H9 (cell line): ENCODE results near the gene VWA8. TPM values are rescaled to one million over a fixed set of nuclear protein-coding genes. Genes with fewer than 3 reads are reported as not detected.

ENCODE experiments used
- DNase-seq: peaks from one replicate; pipeline ENCODE4 v3.0.0-alpha.2; 2017
- H2AFZ ChIP-seq: one replicate; pipeline ENCODE4 v1.6.1; 2013; ENCODE audit warnings: mild to moderate bottlenecking, low read length, control low read depth, moderate library complexity
- H2AK5ac ChIP-seq: 2 replicates; pipeline ENCODE4 v1.6.1; 2013; ENCODE audit warnings: low read length, control low read depth, mixed read lengths; ENCODE audit not compliant: insufficient read length
- H2BK120ac ChIP-seq: one replicate; pipeline ENCODE4 v1.6.1; 2013; ENCODE audit warnings: low read depth, mild to moderate bottlenecking, low read length, control low read depth, inconsistent platforms; ENCODE audit not compliant: poor library complexity, severe bottlenecking
- H2BK12ac ChIP-seq: 2 replicates; pipeline ENCODE4 v1.6.1; 2013; ENCODE audit warnings: low read length, control low read depth, mixed read lengths, low read depth; ENCODE audit not compliant: insufficient read length
- H2BK15ac ChIP-seq: 2 replicates; pipeline ENCODE4 v1.6.1; 2013; ENCODE audit warnings: low read depth, low read length, control low read depth
- H2BK20ac ChIP-seq: one replicate; pipeline ENCODE4 v1.6.1; 2013; ENCODE audit warnings: low read depth, mild to moderate bottlenecking, low read length, control low read depth, inconsistent platforms; ENCODE audit not compliant: poor library complexity, severe bottlenecking
- H2BK5ac ChIP-seq: 2 replicates; pipeline ENCODE4 v1.6.1; 2013; ENCODE audit warnings: low read length, control low read depth, mixed read lengths; ENCODE audit not compliant: insufficient read length
- H3K14ac ChIP-seq: 2 replicates; pipeline ENCODE4 v1.6.1; 2013; ENCODE audit warnings: low read length, control low read depth; ENCODE audit not compliant: insufficient read depth
- H3K18ac ChIP-seq: 2 replicates; pipeline ENCODE4 v1.6.1; 2013; ENCODE audit warnings: low read depth, mild to moderate bottlenecking, mixed read lengths, low read length, control low read depth; ENCODE audit not compliant: insufficient read length
- H3K23ac ChIP-seq: 2 replicates; pipeline ENCODE4 v1.6.1; 2013; ENCODE audit warnings: low read length, control low read depth, mixed read lengths, low read depth; ENCODE audit not compliant: insufficient read length
- H3K23me2 ChIP-seq: 2 replicates; pipeline ENCODE4 v1.6.1; 2013; ENCODE audit warnings: low read depth, mild to moderate bottlenecking, mixed read lengths, low read length, control low read depth; ENCODE audit not compliant: insufficient read length, poor library complexity, severe bottlenecking
- H3K27ac ChIP-seq: 2 replicates; pipeline ENCODE4 v1.5.1; 2013; ENCODE audit warnings: low read length, control low read depth, mixed read lengths, low read depth; ENCODE audit not compliant: insufficient read length
- H3K27me3 ChIP-seq: 2 replicates; pipeline ENCODE4 v1.6.1; 2013; ENCODE audit warnings: low read length, control low read depth, inconsistent platforms; ENCODE audit not compliant: insufficient read depth
- H3K4ac ChIP-seq: 2 replicates; pipeline ENCODE4 v1.6.1; 2013; ENCODE audit warnings: low read depth, mild to moderate bottlenecking, control low read depth, inconsistent platforms, low read length, moderate library complexity
- H3K4me1 ChIP-seq: 2 replicates; pipeline ENCODE4 v1.6.1; 2013; ENCODE audit warnings: low read length, control low read depth, inconsistent platforms; ENCODE audit not compliant: insufficient read depth
- H3K4me2 ChIP-seq: 2 replicates; pipeline ENCODE4 v1.6.1; 2013; ENCODE audit warnings: low read length, control low read depth, mixed read lengths; ENCODE audit not compliant: insufficient read length, insufficient read depth
- H3K56ac ChIP-seq: 2 replicates; pipeline ENCODE4 v1.6.1; 2013; ENCODE audit warnings: low read depth, mild to moderate bottlenecking, mixed read lengths, low read length, control low read depth; ENCODE audit not compliant: insufficient read length
- H3K79me1 ChIP-seq: 2 replicates; pipeline ENCODE4 v1.6.1; 2013; ENCODE audit warnings: low read depth, mild to moderate bottlenecking, moderate library complexity, low read length, control low read depth, inconsistent platforms; ENCODE audit not compliant: insufficient read depth, poor library complexity, severe bottlenecking
- H3K79me2 ChIP-seq: 2 replicates; pipeline ENCODE4 v1.6.1; 2013; ENCODE audit warnings: low read length, control low read depth, inconsistent platforms; ENCODE audit not compliant: insufficient read depth
- H3K9ac ChIP-seq: 2 replicates; pipeline ENCODE4 v1.6.1; 2013; ENCODE audit warnings: low read length, control low read depth, mixed read lengths; ENCODE audit not compliant: insufficient read length; ENCODE audit errors: extremely low read depth
- H3K9me3 ChIP-seq: one replicate; pipeline ENCODE4 v1.6.1; 2013; ENCODE audit warnings: low read depth, low read length, inconsistent platforms; ENCODE audit not compliant: control insufficient read depth
- H3T11ph ChIP-seq: one replicate; pipeline ENCODE4 v1.6.1; 2013; ENCODE audit warnings: mild to moderate bottlenecking, low read length, control low read depth, inconsistent platforms
- H4K20me1 ChIP-seq: one replicate; pipeline ENCODE4 v1.6.1; 2013; ENCODE audit not compliant: control insufficient read depth, insufficient read length, insufficient read depth
- H4K5ac ChIP-seq: 2 replicates; pipeline ENCODE4 v1.6.1; 2013; ENCODE audit warnings: low read depth, mild to moderate bottlenecking, mixed read lengths, low read length, control low read depth; ENCODE audit not compliant: insufficient read length
- H4K8ac ChIP-seq: replicated peaks from 2 replicates; pipeline ENCODE4 v1.6.1; 2013; ENCODE audit warnings: low read length, control low read depth, mixed read lengths, low read depth; ENCODE audit not compliant: insufficient read length
- H4K91ac ChIP-seq: 2 replicates; pipeline ENCODE4 v1.6.1; 2013; ENCODE audit warnings: low read depth, mild to moderate bottlenecking, moderate library complexity, mixed read lengths, low read length, control low read depth; ENCODE audit not compliant: insufficient read length
- H3K27ac Mint-ChIP-seq, 3 experiments: 2 replicates in 2 of 3; 3 replicates in 1 of 3; pipeline ENCODE4 v1.8.0; 2020 to 2021; ENCODE audit warnings: mixed read lengths in 3 of 3, mild to moderate bottlenecking in 1 of 3, moderate library complexity in 1 of 3
- H3K27me3 Mint-ChIP-seq: 2 replicates; pipeline ENCODE4 v1.8.0; 2021; ENCODE audit warnings: low read depth, mild to moderate bottlenecking, moderate library complexity, mixed read lengths
- H3K36me3 Mint-ChIP-seq, 3 experiments: 2 replicates in 2 of 3; 3 replicates in 1 of 3; pipeline ENCODE4 v1.8.0; 2020 to 2021; ENCODE audit warnings: low read depth in 3 of 3, mixed read lengths in 3 of 3; ENCODE audit not compliant: insufficient read depth in 1 of 3
- H3K4me1 Mint-ChIP-seq, 2 experiments: 2 replicates each; pipeline ENCODE4 v1.8.0; 2020; ENCODE audit warnings: mixed read lengths in 2 of 2
- H3K4me3 Mint-ChIP-seq, 2 experiments: 2 replicates in 1 of 2; 3 replicates in 1 of 2; pipeline ENCODE4 v1.8.0; 2020 to 2021; ENCODE audit warnings: mild to moderate bottlenecking in 2 of 2, mixed read lengths in 2 of 2, moderate library complexity in 1 of 2
- H3K9me3 Mint-ChIP-seq, 2 experiments: 2 replicates in 1 of 2; 3 replicates in 1 of 2; pipeline ENCODE4 v1.8.0; 2020; ENCODE audit warnings: mild to moderate bottlenecking in 2 of 2, mixed read lengths in 2 of 2, moderate library complexity in 1 of 2
- CTCF ChIP-seq: fragments of 200-600 bp; sonication (generic); conservative IDR thresholded peaks from 3 replicates; pipeline ENCODE4 v1.8.0; 2021; ENCODE audit warnings: antibody characterized with exemption, mild to moderate bottlenecking
- WGBS: extraction: QIAGEN DNeasy Blood & Tissue Kit; methylation state at CpG from one replicate; pipeline ENCODE4 v1.1.7; 2013; ENCODE audit warnings: missing lambda C conversion rate, low lambda C conversion rate, mixed read lengths; ENCODE audit not compliant: insufficient read length; ENCODE audit errors: extremely low coverage; 5-methylcytosine and 5-hydroxymethylcytosine counted together
- total RNA-seq: library from RNA; stranded (reverse); gene quantifications from 2 replicates; pipeline ENCODE4 v1.2.1, GENCODE V29; 2021

The VWA8 gene
- total RNA-seq, 1 experiment from 2014 or later, result 17.4 TPM

DNA sequence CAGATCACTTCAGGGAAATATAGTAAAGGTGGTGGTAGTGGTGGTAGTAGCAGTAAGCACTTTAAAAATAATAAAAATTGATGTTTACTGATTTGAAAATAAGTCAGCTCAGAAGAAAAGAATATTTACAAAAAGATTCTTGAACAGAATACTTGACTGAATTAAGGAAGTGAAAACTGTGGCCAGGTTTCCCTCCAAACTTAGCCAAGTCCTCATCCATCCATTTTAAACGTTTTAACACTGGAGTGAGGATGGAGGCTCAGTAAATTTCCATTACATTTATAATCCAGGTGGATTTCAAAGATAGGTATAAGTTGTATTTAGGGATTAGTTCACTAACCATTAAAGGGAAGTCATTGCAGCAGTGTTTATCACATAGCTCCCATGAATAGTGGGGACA is 282.1 kb downstream of the VWA8 start:
- H3T11ph ChIP-seq, result no peak overlapping the region
- no peak overlapping the region for H2BK20ac ChIP-seq
- no peaks in the 10 kb centered on the region for H4K20me1 ChIP-seq
- H3K27ac ChIP-seq, result no peak overlapping the region
- DNase-seq, result no peak
- no peak overlapping the region for H2AFZ ChIP-seq
- no peak overlapping the region for H3K4me2 ChIP-seq
- no peak overlapping the region for H2BK15ac ChIP-seq
- no peak for TF ChIP-seq CTCF
- H3K23ac ChIP-seq, result no peak overlapping the region
- no peak overlapping the region for H4K91ac ChIP-seq
- no peaks in the 10 kb centered on the region for H3K4me1 ChIP-seq
- no peak overlapping the region for H3K9ac ChIP-seq
- H3K79me2 ChIP-seq, result no peaks in the 10 kb centered on the region
- no peak overlapping the region for H2BK12ac ChIP-seq
- H4K5ac ChIP-seq, result no peak overlapping the region
- H2AK5ac ChIP-seq, result no peak overlapping the region
- H3K56ac ChIP-seq, result no peak overlapping the region
- H3K27me3 ChIP-seq, result no peaks in the 10 kb centered on the region
- Mint-ChIP-seq H3K9me3 (no peaks in the 10 kb centered on the region), H3K4me3 (no peak overlapping the region), H3K36me3 (peaks cover 9 to 12% (median 10%) of the 10 kb centered on the region in 3 experiments; a peak in 6 of 7 replicates), H3K4me1 (peaks cover 15 to 22% of the 10 kb centered on the region in 2 experiments), H3K27ac (no peak overlapping the region), H3K27me3 (no peaks in the 10 kb centered on the region)
- H2BK120ac ChIP-seq, result no peak overlapping the region
- no peaks in the 10 kb centered on the region for H3K79me1 ChIP-seq
- H3K23me2 ChIP-seq, result no peaks in the 10 kb centered on the region
- no peak overlapping the region for H3K14ac ChIP-seq
- H3K4ac ChIP-seq, result no peak overlapping the region
- no peak overlapping the region for H2BK5ac ChIP-seq
- no peaks in the 10 kb centered on the region for H3K9me3 ChIP-seq
- WGBS, result no CpG with 5 or more reads among the region's 1 CpG
- H3K18ac ChIP-seq, result no peak overlapping the region
- H4K8ac ChIP-seq, result no peak overlapping the region
